SK-N-DZ (cell line): ENCODE results near the gene SEC23A.

Source experiments
- DNase-seq: peaks from one replicate; pipeline ENCODE4 v3.0.0-alpha.2; 2015; ENCODE audit warnings: low spot score
- small RNA-seq, 2 experiments: library from RNA; depleted of rRNA; stranded (forward); fragments of <200 nt; gene quantifications; one replicate each; pipeline ENCODE3, GENCODE V24; 2014

The SEC23A gene

GRCh38 chr14:38992067-38992844 is 110.8 kb downstream of the SEC23A start:
- no peak for DNase-seq

GRCh38 chr14:38991299-38991698 is 111.7 kb downstream of the SEC23A start:
- no peak for DNase-seq

DNA sequence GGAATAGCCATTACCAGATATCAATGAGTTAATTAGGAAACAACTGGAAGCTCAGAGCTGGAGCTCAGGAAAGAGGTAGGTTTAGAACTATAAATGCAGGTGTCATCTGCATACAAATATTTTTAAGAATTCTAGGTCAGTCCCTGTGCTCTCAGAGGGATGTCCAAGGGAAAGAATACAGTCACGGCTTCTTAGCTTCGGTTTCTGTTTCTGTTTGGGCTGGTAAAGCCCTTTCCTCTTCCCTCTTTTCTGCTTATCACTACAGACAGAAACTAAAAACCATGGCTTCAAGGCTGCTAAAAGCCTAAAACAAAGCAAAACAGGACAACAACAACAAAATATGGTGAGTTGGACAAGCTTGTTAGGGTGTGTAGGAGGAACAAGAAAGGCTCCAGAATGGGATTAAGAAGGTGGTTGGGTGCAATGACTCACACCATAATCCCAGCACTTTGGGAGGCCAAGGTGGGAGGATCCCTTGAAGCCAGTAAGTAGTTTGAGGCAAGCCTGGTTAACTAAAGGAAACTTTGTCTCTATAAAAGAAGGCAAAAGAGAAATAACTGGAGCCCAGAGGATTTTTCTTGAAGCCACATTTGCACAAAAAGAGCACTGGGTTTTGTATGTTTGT is 113.0 kb downstream of the SEC23A start:
- no peak for DNase-seq

DNA sequence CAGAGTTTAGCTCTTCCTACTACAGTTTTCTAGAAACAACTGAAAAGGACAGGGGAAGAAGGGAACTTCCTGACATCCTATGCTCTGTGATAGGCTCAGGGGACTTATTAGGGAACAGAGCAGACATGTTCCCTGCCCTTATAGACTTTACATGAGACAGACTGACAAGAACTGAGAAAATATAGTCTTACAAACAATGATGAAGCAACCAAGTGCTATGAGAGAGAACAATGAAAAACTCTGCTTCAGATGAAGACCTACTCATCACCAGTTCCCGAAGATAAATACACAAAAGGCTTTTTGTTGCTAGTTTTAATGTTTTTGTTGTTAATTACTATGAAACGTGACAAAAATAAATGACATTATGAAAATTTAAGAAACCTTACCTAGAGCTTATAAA is 115.3 kb downstream of the SEC23A start:
- no peak for DNase-seq

- no peak for DNase-seq
Measured at GRCh38 chr14:38982837-38983236, 120.2 kb downstream of the SEC23A start.

DNA sequence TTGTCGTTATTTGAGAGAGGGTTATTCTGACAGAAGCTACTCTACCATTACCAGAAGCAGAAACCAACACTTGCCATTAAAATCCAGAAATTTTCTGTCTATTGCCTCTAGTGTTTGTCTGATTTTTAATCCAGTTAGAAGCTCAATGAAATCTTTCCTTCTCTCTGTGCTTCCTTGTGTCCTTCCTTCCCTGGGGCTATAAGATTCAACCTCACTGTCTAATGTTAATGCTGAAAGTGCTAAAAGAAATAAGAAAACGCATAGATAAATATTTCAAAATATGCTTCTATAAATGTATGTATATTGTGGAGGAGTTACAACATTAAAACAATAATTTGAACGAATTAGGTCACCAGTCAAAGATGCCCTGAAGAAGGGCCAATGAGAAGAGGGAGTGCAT is 120.8 kb downstream of the SEC23A start:
- no peak for DNase-seq

Small RNAs within 50 kb of the gene (small RNA-seq; reads per million reads assigned to genes)
- gene AL109628.1 (0 reads per million in 2 experiments), gene RF00019 (0 reads per million in 2 experiments)
